CD4-positive, alpha-beta T cell treated with Interleukin-10 for 1 hour (primary cell): Measurements from ENCODE around the gene OR2L8.

ENCODE experiments used
- DNase-seq: peaks from one replicate; pipeline ENCODE4 v3.0.0-alpha.2; 2020

Gene OR2L8, protein sequence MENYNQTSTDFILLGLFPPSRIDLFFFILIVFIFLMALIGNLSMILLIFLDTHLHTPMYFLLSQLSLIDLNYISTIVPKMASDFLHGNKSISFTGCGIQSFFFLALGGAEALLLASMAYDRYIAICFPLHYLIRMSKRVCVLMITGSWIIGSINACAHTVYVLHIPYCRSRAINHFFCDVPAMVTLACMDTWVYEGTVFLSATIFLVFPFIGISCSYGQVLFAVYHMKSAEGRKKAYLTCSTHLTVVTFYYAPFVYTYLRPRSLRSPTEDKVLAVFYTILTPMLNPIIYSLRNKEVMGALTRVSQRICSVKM

GRCh38 chr1:247948558-247948957 lies at the start of gene OR2L8:
TSS of gene OR2L8 (plus strand) at chr1:247948858. CDS start at chr1:247948858, 0 bp downstream.
- DNase-seq, result no peak

DNA sequence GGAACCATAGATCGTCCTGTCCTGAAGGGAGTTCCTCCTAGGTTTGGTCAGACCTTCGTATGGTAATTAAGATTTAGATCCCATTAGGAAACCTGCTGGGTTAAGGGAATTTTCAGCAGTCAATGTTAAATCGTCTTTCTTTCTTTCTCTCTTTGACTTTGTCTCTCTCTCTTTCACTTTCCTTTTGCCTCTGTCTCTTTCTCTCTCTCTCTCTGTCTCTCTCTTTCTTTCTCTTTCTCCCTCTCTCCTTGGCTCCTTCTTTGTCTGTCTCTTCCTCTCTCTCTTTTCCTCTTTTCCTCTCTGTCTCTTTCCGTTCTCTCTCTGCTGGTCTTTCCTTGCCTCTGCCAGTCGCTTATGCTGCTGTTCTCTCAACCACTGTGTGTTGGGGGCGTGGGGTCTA lies 44.5 kb upstream of the OR2L8 start:
- DNase-seq, result no peak

DNA sequence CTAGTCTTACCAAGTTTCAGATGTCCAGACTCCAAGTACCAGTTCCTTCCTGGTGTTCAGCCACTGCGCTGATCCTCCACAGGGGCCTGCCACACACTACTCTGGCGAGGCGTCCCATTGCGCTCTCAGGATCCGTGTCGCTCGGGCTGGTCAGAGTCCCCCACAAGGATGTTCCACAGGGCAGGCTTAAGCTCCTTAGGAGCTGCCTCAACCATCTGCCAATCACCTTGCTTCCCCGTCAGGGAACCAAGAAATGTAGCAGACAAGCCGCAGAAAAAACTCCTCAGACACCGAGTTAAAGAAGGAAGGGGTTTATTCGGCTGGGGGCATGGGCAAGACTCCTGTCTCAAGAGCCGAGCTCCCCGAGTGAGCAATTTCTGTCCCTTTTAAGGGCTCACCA lies 43.5 kb upstream of the OR2L8 start:
- no peak for DNase-seq

DNA sequence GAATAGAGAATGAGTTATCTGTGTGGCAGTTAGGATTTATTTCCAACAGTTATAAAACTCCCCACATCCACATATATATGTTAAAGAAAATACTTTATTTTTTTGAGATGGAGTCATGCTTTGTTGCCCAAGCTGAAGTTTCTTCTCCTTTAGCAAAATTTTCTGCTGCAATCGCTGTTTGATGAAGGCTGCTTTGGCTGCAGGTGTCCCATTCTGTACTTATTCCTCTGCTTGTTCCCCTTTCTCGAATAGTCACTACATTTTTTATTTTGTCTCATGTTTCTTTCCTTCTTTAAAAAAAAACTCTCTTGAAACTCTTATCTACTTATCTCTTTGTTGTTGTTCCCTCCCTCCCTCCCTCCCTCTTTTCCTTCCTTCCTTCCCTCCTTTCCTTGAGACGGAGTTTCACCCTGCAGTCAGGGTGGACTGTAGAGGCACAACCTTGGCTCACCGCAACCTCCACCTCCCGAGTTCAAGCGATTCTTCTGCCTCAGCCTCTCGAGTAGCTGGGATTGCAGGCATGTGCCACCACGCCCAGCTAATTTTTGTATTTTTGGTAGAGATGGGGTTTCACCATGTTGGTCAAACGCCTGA lies 42.7 kb upstream of the OR2L8 start:
- no peak for DNase-seq

DNA sequence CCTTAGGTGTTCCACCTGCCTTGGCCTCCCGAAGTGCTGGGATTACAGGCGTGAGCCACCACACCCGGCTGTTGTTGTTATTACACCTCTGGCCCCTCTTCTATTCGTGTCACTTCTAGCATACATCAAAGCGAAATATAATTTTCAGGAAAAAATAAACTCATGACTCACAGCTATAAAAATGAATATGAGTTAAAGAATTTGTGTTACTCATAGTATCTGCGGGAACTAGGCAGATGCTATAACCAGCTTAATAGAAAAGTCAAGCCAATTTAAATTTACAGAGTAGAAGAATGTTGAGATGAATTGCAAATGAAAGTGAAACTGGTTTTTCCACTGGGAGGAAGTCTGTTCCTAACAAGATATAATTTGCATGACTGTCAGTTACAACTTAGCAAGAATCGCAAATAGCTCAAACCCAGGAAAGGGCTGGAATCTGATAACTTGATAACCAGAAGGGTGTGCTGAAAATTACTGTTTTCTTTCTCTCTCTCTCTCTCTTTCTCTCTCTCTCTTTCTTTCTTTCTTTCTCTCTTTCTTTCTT lies 42.1 kb upstream of the OR2L8 start:
- DNase-seq, result peak; percentile 26

DNA sequence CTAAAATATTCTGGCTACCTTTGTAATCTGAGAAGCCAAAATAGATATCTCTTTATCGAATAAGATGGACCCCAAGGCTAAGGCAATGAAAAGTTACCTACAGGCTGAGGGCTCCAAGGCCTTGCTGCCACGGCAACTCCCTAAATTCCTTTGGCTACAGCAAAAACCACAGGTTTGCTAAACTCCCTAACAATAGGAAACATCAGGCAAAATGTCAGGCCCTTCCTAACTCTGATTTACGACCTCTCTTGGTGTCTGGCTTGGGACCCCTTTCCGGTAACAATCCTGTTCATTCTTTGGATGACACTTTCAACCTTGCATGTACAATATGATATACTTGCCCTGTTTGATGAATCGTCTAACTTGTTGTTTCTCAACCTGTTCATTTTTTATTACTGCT lies 39.9 kb upstream of the OR2L8 start:
- DNase-seq, result no peak

DNA sequence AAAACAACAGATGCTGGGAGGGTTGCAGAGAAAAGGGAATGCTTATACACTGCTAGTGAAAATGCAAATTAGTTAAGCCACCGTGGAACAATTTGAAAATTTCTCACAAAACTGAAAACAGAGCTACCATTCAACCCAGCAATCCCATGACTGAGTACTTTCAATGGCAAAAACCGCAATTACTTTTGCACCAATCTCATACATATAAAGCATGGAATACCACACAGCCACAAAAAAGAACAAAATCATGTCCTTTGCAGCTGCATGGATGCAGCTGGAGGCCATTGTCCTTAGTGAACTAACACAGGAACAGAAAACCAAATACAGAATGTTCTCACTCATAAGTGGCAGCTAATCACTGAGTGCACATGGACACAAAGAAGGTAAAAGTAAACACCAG lies 34.9 kb upstream of the OR2L8 start:
- DNase-seq, result no peak

DNA sequence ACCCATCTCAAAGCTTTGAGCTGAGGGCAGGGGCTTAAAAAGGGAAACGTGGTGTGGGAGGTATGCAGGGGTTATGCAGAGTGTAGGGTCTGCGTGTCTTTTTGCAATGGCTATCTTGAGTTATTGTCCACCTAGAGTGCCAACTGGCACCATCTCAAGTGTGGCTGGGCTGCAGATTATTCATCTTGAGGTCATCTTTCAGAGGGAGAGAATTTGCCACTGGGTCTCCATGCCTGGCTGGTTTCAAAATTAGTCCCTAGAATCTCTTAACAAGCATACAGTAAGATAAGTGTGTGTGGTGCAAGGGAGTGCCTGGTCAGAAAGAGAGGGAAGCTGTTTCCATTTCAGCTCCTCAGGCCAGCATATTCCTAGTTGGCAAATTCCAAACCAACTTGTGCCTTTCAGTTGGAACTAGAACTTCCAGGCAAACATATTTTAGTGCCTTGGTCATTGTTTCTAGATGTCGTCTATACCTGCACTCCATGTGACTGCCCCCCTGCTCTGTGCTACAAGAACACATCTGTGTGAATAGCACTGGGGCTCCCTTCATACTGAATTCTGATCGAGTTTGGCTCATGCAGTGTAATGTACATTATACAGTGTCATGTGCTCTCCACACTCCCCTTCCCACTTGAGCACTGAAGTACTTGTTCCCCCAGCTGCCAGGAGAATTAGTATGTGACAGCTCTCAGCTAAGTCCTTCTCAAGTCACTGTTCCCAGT lies 33.6 kb upstream of the OR2L8 start:
- no peak for DNase-seq

- DNase-seq, result no peak
Measured at GRCh38 chr1:247919952-247920351, 28.7 kb upstream of the OR2L8 start, which contains the start of gene OR2T8. TSS of gene OR2T8 (plus strand) at chr1:247920252. CDS start at chr1:247921018, 766 bp downstream.

- DNase-seq, result no peak
Measured at GRCh38 chr1:247923941-247924340, 24.7 kb upstream of the OR2L8 start.

GRCh38 chr1:247924868-247925267 lies 23.8 kb upstream of the OR2L8 start, which contains the start of gene OR2AJ1:
TSS of gene OR2AJ1 (plus strand) at chr1:247924889. CDS start at chr1:247933769, 8,880 bp downstream.
- DNase-seq, result no peak

DNA sequence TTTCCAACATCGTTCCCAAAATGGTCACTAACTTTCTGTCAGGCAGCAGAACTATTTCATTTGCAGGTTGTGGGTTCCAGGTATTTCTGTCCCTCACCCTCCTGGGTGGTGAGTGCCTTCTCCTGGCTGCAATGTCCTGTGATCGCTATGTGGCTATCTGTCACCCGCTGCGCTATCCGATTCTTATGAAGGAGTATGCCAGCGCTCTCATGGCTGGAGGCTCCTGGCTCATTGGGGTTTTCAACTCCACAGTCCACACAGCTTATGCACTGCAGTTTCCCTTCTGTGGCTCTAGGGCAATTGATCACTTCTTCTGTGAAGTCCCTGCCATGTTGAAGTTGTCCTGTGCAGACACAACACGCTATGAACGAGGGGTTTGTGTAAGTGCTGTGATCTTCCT lies 14.7 kb upstream of the OR2L8 start:
- DNase-seq, result no peak

GRCh38 chr1:247935781-247936180 lies 12.9 kb upstream of the OR2L8 start:
- no peak for DNase-seq

DNA sequence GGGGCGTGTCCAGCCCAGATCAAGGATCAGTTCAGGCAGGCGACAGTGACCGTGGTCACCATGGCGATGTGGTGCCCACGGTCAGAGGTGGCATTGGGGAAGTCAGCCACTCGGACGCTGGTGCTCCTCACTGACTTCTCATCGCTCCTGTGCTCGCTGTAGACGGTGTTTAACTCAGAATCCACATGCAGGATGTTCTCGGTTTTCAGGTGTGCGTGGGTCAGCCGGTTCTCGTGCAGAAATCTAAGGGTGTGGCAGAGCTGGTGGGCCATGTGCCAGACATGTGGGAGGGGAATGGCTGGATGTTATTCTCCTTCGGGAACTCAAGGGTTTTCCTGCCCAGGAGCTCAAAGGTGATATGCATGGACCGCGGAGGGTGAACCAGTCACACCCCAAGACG lies 12.2 kb upstream of the OR2L8 start:
- no peak for DNase-seq

DNA sequence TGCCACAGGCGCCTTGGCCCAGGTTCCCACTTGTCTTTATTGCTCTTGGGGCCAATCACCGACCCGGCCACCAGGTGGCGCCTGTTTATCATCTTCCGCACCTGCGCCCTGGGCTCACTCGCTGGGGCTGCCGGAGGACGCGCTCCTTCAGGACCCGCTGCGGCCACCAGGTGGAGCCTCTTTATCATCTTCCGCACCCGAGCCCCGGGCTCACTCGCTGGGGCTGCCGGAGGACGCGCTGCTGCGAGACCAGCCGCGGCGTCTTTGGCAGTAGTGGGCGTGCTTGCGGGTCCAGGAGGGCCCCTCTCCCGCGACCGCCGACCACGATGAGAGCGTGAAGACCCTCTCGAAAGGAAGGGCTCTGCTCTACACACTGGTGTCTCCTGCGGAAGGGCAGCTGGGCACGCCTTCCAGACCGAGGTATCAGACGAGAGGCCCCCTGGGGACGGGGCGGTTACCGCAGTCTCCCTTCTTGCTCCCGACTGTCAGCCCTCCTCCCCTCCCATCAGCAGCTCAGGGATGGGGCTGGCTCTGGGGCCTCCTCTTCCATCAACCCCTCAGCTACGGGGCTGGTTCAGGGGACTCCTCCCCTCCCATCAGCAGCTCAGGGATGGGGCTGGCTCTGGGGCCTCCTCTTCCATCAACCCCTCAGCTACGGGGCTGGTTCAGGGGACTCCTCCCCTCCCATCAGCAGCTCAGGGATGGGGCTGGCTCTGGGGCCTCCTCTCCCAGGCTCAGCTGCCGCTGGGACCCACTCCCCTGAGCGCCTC lies 11.5 kb upstream of the OR2L8 start:
- DNase-seq, result peak; percentile 86

DNA sequence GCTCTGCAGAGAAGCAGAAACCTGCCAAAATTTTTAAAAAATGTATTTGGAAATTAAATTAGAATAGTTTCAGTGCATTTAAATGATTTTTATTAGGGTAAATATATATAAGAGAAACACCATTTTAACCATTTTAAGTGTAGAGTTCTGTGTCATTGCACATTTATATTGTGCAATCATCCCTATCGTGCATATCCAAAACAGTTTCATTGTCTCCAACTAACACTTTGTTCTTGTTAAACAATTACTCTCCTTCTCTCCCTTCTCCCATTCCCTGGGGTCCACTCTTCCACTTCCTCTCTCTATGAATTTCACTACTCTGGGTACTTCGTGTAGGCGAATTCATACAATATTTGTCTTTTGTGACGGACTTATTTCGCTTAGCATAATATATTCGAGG lies 6.0 kb upstream of the OR2L8 start:
- DNase-seq, result no peak

- no peak for DNase-seq
Measured at GRCh38 chr1:247953408-247953807, 4.8 kb downstream of the OR2L8 start.

DNA sequence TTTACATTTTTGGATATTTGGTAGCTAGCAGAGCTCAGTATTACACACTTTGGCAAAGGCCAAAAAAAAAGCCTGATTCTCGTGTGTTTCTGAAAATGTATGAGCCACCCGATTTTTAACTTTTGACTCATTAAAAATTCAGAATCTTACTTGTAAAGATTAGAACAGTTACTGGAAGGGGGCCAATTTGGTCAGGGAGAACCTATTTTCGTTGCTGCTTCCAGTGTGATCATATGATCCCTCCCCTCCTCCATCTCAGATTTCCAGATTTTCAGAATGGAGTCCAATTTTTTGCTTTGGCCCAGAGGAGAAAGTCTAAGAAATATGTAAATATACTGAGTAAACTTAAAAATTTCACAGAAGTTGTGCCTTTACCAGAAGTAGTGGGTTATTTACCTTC lies 13.1 kb downstream of the OR2L8 start:
- no peak for DNase-seq

GRCh38 chr1:247962911-247963588 lies 14.4 kb downstream of the OR2L8 start:
- DNase-seq, result no peak

DNA sequence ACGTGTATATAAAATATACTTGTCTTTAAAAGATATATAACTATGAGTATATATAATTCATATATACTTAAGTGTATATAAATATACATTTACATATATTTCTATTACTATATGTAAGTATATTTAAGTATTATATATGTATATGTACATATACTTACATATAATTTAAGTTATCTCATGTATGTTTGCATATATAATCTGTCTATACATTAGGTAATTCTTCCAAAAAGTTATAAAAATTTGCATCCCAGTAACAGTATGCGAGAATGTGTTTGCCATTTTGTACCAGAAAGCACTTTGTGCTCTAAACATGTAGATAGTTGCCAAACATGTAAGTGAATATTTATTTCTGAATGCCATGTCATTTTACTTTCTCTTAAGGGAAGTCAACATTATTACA lies 16.3 kb downstream of the OR2L8 start, which contains the start of gene OR2AK2:
Gene OR2AK2, plus strand, starts transcription at position 301 of the 400 bp plus-strand sequence. CDS start 144 bp downstream, outside the sequence.
- no peak for DNase-seq

DNA sequence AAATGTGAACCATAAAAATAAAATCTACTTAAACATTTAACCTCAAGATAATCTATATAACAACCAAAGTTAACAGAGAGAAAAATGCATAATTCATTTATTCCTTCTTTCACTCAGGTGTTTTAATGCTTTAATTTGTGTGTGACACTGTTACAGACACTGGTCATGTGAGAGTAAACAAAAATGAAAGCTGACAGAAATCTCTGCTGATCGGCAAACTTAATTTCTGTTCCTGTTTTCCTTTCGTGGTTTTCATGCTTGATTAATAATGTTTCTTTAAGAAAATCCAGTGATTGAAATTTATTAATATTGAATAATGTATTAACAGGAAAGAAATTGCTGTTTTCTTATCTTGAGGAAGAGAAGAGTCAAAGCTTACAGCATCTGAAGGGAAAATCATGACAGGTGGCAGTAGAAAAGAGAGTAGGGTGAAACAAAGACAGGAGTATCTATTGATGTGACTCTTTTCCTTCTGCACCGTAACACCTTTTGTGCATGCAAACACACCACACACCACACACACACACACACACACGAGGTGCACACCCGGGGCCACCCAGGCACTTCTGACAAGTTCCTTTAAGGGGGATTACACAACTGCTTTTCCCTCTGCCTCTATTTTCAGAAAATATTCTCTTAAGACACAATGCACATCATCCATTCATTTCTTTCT lies 18.0 kb downstream of the OR2L8 start:
- no peak for DNase-seq

DNA sequence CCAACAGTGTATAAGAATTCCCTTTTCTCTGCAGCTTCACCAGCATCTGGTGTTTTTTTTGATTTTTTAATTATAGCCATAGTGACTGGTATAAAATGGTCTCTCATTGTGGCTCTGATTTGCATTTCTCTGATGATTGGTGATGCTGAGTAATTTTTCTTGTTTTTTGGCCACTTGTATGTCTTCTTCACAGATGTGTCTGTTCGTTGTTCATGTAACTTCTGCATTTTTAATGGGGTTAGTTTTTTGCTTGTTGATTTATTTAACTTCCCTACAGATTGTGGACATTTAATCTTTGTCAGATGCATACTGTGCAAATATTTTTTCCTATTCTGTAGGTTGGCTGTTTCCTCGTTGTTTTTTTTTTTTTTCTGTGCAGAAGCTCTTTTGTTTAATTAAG lies 44.3 kb downstream of the OR2L8 start:
- no peak for DNase-seq
